Measurements from ENCODE around the gene HIGD1B.

GRCh38 chr17:44844390-44844830 lies 3.3 kb upstream of the HIGD1B start:
- no peak for TF ChIP-seq CTCF (IDR thresholded peaks at IDR 0.05; ENCODE audit: poor library complexity, severe bottlenecking)
- no peak for TF ChIP-seq EP300 (conservative IDR thresholded peaks at IDR 0.05; ENCODE audit: poor library complexity, severe bottlenecking)
- TF ChIP-seq POLR2AphosphoS5 (IDR thresholded peaks at IDR 0.05): no peak
- no peak for TF ChIP-seq MXI1 (conservative IDR thresholded peaks at IDR 0.05; ENCODE audit: poor library complexity, severe bottlenecking)
- TF ChIP-seq EZH2 (IDR thresholded peaks at IDR 0.05; ENCODE audit: borderline replicate concordance, insufficient read depth, low read length, poor library complexity, severe bottlenecking): no peak

Data from neural cell (in vitro differentiated cells).